Measurements from ENCODE around the gene AREG. TPM values are rescaled to one million over a fixed set of nuclear protein-coding genes. Genes with fewer than 3 reads are reported as not detected.

Gene AREG
- total RNA-seq, 1 donor from 2014 or later: 28.7 TPM

GRCh38 chr4:74433043-74433442, 11.9 kb upstream of the AREG start:
- no peak for DNase-seq

GRCh38 chr4:74433541-74434172, 11.3 kb upstream of the AREG start:
- DNase-seq: no peak

- no peak for DNase-seq
These were observed 9.6 kb upstream of the AREG start for GRCh38 chr4:74435296-74435695.

GRCh38 chr4:74437866-74438265, 7.1 kb upstream of the AREG start:
- no peak for DNase-seq

GRCh38 chr4:74438661-74439060, 6.3 kb upstream of the AREG start:
- no peak for DNase-seq

- DNase-seq: no peak
These were observed 5.0 kb upstream of the AREG start for GRCh38 chr4:74439952-74440351.

- DNase-seq: no peak
These were observed 4.6 kb upstream of the AREG start for GRCh38 chr4:74440356-74440755.

GRCh38 chr4:74441744-74442143, 3.2 kb upstream of the AREG start:
- DNase-seq: no peak

- no peak for DNase-seq
These were observed 1.4 kb downstream of the AREG start for GRCh38 chr4:74446193-74446868.

- DNase-seq: no peak
These were observed 2.0 kb downstream of the AREG start for GRCh38 chr4:74446896-74447295.

- no peak for DNase-seq
These were observed 2.8 kb downstream of the AREG start for GRCh38 chr4:74447636-74448233.

- no peak for DNase-seq
These were observed 4.8 kb downstream of the AREG start for GRCh38 chr4:74449571-74450297.

- no peak for DNase-seq
These were observed 5.4 kb downstream of the AREG start for GRCh38 chr4:74450298-74450683.

GRCh38 chr4:74451214-74451661, 6.3 kb downstream of the AREG start:
- no peak for DNase-seq

GRCh38 chr4:74453037-74453635, 8.2 kb downstream of the AREG start:
- DNase-seq: no peak

- DNase-seq: no peak
These were observed 9.2 kb downstream of the AREG start for GRCh38 chr4:74453829-74454742.

- DNase-seq: no peak
These were observed 10.6 kb downstream of the AREG start for GRCh38 chr4:74455361-74456055.

- no peak for DNase-seq
These were observed 11.3 kb downstream of the AREG start for GRCh38 chr4:74456056-74456744.

GRCh38 chr4:74456849-74457395, 12.0 kb downstream of the AREG start:
- DNase-seq: no peak

- no peak for DNase-seq
These were observed 15.9 kb downstream of the AREG start for GRCh38 chr4:74460833-74461232.

Data from skin of body (tissue), 2 donors.